ENCODE data around the gene PPIG.

DNA sequence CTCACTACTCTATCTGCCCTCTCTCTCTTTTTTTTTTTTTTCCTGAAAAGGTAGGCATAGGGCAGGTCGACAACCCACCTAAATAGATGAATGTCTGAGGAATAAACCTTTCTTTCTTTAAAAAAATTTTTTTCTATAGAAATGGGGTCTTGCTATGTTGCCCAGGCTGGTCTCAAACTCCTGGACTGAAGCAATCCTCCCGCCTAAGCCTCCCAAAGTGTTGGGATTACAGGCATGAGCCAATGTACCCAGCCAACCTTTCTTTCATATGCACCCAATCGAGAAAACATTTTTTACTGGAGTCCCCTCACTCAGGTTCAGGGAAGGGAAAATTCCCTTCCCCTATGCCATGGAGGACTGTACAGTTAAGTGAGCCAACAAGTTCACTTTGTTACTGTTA lies 79.1 kb downstream of the PPIG start:
- TF ChIP-seq, protein P1, sequence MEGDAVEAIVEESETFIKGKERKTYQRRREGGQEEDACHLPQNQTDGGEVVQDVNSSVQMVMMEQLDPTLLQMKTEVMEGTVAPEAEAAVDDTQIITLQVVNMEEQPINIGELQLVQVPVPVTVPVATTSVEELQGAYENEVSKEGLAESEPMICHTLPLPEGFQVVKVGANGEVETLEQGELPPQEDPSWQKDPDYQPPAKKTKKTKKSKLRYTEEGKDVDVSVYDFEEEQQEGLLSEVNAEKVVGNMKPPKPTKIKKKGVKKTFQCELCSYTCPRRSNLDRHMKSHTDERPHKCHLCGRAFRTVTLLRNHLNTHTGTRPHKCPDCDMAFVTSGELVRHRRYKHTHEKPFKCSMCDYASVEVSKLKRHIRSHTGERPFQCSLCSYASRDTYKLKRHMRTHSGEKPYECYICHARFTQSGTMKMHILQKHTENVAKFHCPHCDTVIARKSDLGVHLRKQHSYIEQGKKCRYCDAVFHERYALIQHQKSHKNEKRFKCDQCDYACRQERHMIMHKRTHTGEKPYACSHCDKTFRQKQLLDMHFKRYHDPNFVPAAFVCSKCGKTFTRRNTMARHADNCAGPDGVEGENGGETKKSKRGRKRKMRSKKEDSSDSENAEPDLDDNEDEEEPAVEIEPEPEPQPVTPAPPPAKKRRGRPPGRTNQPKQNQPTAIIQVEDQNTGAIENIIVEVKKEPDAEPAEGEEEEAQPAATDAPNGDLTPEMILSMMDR (IDR thresholded peaks at IDR 0.05), result no peak
- no peak for TF ChIP-seq POLR2A (IDR thresholded peaks at IDR 0.05)
